PC-9 (cell line): ENCODE data around the gene COIL.

Experiments
- CTCF ChIP-seq: fragments of 200-600 bp; sonication (generic); conservative IDR thresholded peaks from 2 replicates; pipeline ENCODE4 v1.6.1; 2017; ENCODE audit warnings: mixed run types, antibody characterized with exemption, mild to moderate bottlenecking, moderate library complexity
- EZH2 ChIP-seq: fragments of 200-600 bp; sonication (generic); IDR thresholded peaks from 2 replicates; pipeline ENCODE4 v1.8.0; 2017; ENCODE audit warnings: antibody characterized with exemption, low read depth

- TF ChIP-seq CTCF (no peak), EZH2 (no peak)
Measured at GRCh38 chr17:56943505-56944125, 17.2 kb downstream of the COIL start.
